ENCODE measurements around the gene AMZ1.
"Not testable (repeated sequence)": the region's sequence is repeated elsewhere in the genome, so short reads cannot be mapped to it uniquely, and the experiment has no call there.

The AMZ1 gene

DNA sequence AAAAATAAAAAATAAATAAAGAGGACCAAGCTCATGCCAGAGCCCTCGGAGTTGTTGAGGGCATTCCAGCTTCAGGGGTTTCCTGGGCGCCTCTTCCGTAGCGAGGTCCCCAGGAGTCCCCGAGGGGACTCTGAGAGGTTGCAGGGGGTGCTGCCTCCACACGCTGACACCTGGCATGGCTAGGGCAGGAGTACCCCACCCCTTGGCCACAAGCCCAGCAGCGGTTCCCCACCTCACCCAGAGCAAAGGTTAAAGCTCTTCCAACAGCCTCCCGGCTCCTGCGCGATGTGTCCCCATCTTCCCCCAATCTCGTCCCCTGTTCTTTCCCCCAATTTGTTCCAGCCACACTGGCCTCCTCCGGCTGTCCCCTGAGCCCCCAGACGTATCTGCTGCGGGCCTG is 4.5 kb downstream of the AMZ1 start:
- no peak for DNase-seq

DNA sequence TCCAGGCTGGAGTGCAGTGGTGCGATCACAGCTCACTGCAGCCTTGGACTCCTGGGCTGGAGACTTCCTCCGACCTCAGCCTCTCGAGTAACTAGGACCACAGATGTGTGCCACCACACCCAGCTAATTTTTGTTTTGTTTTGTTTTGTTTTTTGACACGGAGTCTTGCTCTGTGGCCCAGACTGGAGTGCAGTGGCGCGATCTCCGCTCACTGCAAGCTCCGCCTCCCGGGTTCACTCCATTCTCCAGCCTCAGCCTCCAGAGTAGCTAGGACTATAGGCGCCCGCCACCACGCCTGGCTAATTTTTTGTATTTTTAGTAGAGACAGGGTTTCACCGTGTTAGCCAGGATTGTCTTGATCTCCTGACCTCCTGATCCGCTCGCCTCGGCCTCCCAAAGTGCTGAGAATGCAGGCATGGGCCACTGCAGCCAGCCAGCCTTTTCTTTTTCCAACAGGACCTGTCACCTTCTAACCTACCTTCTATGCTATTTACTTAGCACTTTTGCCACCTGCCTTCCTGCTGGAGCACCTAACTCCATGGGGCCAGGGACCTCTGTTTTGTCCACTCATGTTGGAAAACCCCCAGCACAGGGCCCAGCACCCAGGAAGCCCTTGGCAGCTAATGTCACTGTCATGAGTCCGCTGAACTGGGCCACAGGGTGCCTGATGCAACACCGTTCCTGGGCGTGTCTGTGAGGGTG is 5.6 kb downstream of the AMZ1 start:
- not testable (repeated sequence) for DNase-seq

DNA sequence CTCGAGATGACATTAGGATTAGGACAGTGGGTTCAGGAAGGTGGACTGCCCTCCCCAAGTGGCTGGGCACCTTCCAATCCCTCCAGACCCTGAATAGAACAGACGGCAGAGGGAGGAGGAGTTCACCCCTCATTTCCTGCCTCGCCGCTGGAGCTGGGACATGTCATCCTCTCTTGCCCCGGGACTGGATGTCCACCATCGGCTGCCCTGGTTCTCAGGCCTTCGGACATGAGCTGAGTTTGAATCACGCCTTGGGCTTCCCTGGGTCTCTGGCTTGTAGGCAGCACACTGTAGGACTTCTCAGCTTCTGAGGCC is 6.1 kb downstream of the AMZ1 start:
- DNase-seq, result not testable (repeated sequence)

DNA sequence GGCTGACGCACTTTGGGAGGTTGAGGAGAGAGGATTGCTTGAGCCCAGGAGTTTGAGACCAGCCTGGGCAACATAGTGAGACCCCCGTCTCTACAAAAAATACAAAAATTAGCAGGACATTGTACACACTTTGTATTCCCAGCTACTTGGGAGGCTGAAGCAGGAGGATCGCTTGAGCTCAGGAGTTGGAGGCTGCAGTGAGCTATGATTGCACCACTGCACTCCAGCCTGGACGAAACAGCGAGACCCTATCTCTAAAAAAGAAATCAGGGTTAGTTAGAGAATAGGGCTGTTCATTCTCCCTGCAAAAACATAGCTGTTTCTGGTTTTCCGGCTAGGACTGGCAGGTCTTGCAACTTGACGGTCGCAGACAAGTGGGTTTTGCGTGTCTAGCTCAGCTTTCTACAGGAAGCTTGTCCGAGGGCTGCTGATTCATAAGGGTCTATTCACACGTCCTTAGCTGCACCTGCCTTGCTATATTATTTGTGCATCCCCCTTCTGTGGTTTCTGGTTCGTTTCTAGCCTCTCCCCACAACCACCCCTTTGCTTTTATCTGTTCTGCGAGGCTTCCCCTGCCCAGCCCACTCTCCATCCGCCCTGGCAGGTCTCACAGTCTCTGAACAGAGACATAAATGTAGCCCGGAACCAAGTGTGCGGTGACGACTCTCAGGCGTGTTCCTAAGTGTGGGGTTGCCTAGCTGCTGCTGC is 10.7 kb downstream of the AMZ1 start:
- DNase-seq, result peak; percentile 71

DNA sequence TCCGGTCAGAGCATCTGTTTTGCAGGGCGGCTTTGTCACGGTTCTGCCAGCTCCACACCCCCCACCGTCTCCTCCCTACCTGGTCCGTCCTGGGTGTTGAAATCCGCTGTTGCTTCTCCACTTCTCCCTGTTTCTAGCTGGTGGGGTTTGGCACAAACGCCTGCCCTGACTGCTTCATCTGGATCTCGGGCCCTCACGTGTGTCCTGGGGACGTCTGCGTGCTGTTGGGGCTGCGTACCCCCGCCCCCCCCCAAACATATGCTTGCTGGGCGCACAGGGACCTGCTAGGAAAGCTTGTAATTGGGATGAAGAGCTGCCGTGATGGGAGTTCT is 11.3 kb downstream of the AMZ1 start:
- DNase-seq, result no peak

DNA sequence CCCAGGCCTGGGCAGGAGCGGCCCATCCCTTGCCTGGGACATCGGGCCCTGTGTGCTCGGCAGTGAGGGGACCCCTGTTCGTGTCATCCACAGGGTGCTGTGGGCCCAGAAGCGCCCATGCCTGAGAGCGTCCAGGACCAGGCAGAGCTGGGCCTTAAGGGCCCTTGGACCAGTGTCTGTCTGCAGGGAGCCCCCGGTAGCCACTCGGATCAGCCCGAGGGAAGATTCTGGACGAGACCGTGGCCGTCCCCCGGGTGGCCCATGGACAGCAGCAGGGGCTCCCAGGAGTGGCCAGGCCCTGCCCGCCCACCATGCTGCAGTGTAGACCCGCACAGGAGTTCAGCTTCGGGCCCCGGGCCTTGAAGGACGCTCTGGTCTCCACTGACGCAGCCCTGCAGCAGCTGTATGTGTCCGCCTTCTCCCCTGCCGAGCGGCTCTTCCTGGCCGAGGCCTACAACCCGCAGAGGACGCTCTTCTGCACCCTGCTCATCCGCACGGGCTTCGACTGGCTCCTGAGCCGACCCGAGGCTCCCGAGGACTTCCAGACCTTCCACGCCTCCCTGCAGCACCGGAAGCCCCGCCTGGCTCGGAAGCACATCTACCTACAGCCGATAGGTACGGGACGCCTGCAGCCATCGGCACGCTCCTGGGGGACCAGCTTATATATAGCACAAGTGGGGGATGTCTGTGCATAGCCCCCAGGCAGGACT is 12.3 kb downstream of the AMZ1 start:
- no peak for DNase-seq

DNA sequence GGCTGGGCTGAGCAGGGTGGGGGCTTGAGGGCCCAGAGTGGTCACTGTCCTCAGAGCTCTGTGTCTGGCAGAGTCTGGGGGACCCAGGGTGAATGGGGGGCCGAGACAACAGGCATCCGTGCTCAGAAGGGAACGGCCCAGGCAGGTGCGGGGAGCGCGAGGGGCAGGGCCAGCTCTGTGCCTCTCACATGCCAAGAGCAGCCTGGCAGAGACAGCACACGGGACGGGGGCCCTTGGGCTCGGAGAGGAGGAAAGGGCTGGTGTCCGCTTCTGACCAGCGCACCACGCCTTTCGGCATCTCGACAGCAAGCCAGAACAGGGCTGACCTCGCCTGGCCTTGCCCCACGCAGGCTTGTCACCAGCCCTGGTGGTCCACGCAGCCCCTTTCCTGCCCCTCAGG is 13.4 kb downstream of the AMZ1 start:
- DNase-seq, result no peak

DNA sequence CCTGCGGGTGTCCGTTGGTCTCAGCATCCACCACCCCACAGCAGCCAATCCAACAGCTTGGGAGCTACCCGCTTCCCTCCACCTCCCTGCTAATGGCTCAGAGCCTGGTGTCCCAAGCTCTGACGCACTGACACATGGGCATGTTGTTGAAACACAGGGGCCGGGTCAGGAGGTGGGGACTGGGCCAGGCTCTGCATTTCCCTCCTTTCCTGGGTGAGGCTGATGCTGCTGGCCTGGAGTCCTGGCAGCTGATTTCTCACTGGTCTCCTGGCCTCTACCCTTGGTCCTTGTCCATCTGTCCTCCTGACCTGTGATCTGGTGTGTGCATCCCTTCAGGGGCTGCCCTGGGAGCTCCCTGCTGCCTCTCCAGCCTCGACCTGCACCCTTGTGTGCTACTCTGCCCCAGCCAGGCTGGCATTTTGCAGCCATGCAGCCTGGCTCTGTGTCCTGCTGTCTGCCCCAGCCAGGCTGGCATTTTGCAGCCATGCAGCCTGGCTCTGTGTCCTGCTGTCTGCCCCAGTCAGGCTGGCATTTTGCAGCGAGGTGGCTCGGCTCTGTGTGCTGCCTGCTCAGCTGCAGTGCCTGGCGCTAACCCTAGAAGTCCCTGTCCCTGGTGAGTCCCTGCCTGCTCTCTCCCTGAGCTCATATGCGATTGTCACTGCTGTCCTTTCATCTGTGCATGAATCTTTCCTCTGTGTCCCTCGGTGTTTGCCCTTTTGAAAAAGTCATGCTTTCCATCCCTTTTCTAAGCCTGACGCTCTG is 14.0 kb downstream of the AMZ1 start:
- no peak for DNase-seq

DNA sequence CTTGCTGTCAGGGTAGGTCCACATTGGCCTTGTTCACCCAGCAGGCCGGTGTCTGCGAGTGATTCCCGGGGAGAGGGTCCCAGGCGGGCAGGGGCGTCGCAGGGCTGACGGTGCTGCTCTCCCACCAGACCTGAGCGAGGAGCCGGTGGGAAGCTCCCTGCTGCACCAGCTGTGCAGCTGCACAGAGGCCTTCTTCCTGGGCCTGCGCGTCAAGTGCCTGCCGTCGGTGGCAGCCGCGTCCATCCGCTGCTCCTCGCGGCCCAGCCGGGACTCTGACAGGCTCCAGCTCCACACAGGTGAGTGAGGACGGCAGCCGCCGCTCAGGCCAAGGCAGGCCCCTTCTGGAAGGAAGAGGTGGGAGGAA is 14.6 kb downstream of the AMZ1 start:
- DNase-seq, result no peak

DNA sequence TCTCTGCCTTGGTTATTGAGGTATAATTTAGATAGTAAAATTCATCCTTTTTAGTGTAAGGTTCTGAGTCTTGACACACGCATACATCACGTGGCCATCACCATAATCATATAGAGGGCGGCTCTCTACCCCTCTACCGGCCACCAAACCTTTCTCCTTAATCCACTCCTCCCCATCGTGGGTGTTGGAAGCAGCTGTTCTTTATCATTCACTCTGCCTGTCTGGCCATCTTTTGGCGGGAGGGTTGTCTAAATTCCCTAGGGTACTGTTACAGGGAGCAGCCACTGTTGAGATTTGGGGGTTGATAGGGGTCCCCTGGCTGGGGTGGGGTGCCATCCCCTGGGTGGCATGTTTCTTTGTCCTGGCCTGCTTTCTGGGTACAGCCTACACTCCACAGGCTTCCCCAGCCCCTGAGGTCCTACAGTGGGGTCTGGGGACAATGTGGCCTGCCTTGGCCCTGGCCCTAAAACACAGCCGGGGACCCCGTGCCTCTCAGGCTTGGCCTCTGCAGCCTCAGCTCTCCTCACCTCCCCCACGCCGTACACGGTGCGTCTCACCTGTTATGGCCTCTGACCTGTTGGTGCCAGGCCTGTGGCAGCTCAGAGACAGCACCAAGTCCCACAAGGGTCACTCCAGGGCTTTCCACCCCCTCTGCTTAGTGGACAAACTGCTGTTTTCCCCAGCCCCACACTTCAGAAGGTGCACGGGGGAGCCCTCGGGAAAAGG is 17.5 kb downstream of the AMZ1 start:
- no peak for DNase-seq

DNA sequence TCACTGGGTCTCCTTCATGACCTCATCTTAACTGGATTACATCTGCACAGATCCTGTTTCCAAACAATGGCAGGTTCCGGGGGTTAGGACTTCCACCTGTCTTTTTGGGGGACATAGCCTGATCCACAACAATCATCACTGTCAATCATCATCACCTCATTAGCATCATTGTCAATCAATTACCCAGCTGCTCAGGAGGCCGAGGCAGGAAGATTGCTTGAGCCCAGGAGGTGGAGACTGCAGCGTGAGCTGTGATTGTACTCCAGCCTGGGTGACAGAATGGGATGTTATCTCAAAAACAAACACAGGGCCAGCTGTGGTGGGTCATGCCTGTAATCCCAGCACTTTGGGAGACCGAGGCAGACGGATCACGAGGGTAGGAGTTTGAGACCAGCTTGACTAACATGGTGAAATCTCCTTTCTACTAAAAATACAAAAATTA is 18.7 kb downstream of the AMZ1 start:
- DNase-seq, result no peak

DNA sequence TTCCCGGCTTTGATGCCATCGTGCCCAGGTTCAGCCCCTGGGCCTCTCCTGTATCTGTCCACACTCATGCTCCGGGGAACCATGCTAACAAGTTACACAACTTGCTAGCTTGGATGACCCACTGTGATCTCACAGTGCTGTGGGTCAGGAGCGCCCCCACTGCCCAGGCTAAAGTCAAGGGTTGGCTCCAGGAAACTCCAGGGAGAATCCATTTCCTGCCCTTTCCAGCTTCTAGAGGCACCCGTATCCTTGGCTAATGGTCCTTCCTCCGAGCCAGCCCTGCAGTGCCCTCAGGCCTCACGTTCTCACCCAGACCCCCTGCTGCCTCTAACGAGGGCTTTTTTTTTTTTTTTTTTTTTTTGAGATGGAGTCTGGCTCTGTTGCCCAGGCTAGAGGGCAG is 19.5 kb downstream of the AMZ1 start:
- DNase-seq, result no peak

DNA sequence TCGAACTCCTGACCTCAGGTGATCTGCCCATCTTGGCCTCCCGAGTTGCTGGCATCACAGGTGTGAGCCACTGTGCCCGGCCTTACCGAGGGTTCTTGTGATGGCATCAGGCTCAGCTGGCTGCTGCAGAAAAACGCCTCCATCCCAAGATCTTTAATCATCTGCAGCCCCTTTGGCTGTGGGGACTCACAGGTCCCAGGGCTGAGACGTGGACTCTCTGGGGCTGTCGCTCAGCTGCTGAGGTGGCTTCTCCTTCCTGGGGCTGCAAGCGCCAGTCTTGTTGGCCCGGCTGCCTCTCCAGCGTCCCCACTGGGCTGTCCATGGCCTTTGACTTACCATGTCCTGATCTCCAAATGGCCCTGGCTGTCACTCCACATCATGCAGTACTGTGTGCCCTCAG is 20.0 kb downstream of the AMZ1 start:
- no peak for DNase-seq

DNA sequence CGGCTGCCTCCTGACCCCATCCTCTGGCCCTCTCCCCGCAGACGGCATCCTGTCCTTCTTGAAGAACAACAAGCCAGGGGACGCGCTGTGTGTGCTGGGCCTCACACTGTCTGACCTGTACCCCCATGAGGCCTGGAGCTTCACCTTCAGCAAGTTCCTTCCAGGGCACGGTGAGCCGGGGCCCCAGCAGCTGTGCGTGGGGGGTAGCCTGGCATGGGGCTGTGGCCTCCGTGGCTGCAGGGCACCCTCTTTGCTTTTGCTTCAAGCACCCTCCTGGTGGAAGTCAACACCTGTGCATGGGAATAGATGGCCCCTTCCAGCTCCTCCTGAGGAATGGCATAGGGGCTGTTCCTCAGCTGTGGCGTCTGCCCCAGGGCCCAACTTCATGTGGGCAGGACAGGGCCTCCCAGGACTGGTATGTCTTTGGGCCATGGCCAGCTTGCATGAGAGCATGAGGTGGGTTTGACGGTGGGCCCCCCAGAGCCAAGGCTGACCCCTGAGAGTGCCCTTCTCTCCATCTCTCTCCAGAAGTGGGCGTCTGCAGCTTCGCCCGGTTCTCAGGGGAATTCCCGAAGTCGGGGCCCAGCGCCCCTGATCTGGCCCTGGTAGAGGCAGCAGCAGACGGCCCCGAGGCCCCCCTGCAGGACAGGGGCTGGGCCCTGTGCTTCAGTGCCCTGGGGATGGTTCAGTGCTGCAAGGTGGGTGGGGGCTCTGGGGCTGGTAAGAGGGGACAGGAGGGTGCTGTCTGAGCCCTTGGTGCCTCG is 20.7 kb downstream of the AMZ1 start:
- no peak for DNase-seq

DNA sequence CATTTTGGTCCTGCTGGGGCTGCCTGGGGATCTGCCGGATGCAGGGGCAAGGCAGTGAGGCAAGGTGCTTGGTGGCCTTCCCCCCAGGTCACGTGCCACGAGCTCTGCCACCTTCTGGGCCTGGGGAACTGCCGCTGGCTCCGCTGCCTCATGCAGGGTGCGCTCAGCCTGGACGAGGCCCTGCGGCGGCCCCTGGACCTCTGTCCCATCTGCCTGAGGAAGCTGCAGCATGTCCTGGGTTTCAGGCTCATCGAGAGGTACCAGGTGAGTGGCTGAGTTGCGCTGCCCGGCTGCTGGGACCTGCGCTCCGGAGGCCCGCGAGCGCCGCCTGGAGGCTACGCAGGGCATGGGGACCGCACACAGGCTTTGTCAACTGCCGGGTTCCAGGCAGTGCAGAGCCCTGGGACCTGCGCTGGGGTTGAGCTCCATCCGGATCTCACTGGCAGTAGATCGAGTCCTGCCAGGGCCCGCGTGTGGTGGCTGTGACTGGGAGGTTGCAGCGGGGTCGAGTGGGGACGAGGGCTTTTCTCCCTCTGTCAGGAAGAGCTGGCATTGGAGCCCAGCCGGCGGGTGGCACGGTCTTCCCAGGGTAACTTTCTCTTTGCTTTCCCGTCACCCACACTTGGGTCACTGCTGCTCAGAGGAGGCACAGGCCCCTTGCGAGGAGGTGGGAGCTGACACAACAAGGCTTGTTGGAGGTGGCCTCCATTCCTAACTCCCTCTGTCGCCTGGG is 21.7 kb downstream of the AMZ1 start:
- DNase-seq, result peak; percentile 73

DNA sequence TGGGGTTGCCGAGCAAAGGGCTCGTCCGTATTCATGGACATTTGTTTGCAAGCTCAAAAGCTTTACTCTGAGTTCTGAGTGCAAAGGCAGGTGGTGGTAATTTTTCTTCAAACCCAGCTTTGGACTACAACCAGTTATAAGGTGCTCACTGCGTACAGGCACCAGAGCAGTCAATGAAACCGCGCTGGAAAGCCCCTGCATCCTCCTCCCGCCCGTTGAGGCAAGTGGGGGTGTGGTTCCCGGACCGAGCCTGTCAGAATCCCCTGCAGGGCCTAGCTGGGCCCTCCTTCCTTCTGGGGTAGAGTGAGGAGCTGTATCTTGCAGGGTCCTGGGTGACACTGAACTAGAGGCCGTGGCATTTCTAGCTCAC is 22.3 kb downstream of the AMZ1 start:
- peak; percentile 41 for DNase-seq

DNA sequence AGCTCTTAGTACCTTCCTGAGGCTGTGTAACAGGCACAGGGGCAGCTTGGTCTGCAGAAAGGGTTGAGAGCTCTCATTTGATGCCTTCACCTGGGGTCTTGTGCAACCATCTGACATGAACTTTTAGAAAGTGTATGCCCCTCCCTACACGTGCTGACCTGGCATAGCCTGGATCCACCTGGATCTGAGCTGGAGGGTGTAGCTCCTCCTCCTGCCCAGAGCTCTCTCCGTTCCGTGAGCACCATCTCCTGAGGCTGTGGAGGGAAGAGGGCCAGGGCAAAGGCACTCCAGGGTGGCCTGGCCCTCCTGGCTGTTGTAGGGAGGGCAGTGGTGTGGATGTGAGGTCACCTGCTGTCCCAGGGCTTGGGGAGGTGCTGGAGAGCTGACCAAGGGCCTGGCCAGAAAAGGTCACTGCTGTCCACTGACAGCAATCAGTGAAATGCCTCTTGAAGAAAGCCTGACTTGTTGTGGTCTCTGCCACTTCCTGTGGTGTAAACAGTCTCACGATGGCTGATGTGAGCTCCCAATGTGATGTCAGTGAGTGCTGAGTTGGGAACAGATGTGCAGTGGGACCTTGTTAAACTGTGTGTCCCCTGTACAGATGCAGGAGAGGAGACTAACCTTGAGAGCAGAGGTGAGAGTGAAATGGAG is 23.0 kb downstream of the AMZ1 start:
- peak; percentile 34 for DNase-seq

DNA sequence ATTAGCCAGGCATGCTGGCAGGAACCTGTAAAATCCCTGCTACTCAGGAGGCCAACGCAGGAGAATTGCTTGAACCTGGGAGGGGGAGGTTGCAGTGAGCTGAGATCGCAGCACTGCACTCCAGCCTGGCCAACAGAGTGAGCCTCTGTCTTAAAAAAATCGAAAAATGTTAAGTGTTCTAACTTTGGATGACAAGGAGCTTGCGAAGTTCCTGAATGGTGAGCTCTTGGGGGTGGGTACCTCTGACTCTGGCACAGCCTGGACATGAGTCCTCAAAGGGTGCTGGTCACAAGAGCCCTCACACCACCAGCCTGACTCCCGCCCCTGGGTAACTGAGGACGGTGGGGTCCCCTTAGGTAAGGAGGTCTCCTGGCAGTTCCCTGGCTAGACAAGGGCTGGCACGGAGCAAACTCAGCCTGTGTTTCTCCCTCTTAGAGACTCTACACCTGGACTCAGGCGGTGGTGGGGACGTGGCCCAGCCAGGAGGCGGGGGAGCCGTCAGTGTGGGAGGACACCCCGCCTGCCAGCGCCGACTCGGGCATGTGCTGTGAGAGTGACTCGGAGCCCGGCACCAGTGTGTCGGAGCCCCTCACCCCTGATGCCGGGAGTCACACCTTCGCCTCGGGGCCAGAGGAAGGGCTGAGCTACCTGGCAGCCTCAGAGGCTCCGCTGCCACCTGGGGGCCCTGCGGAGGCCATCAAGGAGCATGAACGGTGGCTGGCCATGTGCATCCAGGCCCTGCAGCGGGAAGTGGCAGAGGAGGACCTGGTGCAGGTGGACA is 24.1 kb downstream of the AMZ1 start:
- DNase-seq, result no peak

DNA sequence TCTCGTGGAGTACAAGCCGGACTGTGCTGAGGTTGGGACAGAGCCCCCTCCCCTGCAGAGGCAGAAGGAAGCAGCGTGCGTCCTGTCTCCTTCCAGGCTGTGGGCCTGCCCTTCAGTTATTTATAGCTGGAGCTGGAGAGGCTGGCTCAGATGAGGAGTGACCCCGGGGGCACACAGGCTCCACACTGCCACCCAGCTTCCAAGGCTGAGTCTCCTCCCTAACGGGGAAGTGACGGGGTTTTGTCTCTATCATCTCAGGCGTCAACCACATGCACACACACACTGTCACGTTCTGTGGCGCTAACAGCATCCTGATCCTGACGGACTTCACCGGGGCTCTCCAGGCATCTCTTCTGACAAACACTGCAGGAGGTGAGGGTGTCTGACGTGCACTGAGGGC is 25.4 kb downstream of the AMZ1 start:
- DNase-seq, result no peak

DNA sequence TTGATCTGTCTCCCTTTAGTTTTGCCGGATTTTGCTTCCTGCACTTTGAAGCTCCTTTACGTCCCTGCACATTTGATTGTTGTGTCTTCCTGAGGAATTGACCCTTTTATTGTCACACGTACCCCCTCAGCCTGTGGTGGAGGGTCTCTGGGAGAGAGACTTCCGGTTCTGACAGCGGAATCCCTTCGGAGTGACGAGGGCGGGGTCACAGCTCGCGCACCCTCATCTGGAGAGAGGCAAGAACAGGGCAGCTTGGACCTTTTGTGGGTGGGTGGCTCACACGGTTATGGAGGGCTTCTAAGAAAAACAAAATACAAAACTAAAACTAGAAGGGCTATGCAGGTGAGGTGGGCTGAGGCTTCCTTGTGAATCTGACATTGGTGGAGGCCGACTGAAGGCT is 26.0 kb downstream of the AMZ1 start:
- no peak for DNase-seq
